Measurements from ENCODE around the gene MYBPC2.
"Not testable (repeated sequence)": the region's sequence is repeated elsewhere in the genome, so short reads cannot be mapped to it uniquely, and the experiment has no call there.

MYBPC2 gene

GRCh38 chr19:50432221-50433028, at the start of gene MYBPC2:
TSS of gene MYBPC2 (plus strand) at chr19:50432892. CDS start at chr19:50432954, 62 bp downstream.
- DNase-seq: no peak

GRCh38 chr19:50383001-50383851, 49.5 kb upstream of the MYBPC2 start:
- no peak for DNase-seq

- peak; percentile 95 for DNase-seq
These were observed 48.6 kb upstream of the MYBPC2 start, which contains the start of gene POLD1 for GRCh38 chr19:50383852-50384684. TSS of gene POLD1 (plus strand) at chr19:50384347. CDS start at chr19:50398852, 14,505 bp downstream.

GRCh38 chr19:50384685-50385535, 47.8 kb upstream of the MYBPC2 start:
- no peak for DNase-seq

- no peak for DNase-seq
These were observed 45.4 kb upstream of the MYBPC2 start for GRCh38 chr19:50387176-50387867.

- no peak for DNase-seq
These were observed 44.8 kb upstream of the MYBPC2 start for GRCh38 chr19:50387868-50388245.

- not testable (repeated sequence) for DNase-seq
These were observed 42.4 kb upstream of the MYBPC2 start for GRCh38 chr19:50390295-50390694.

GRCh38 chr19:50390952-50391351, 41.7 kb upstream of the MYBPC2 start:
- not testable (repeated sequence) for DNase-seq

GRCh38 chr19:50392759-50393158, 39.9 kb upstream of the MYBPC2 start:
- DNase-seq: no peak

GRCh38 chr19:50393589-50393988, 39.1 kb upstream of the MYBPC2 start:
- no peak for DNase-seq

GRCh38 chr19:50394017-50394416, 38.7 kb upstream of the MYBPC2 start:
- DNase-seq: no peak

- DNase-seq: no peak
These were observed 33.9 kb upstream of the MYBPC2 start for GRCh38 chr19:50398675-50399367.

- DNase-seq: no peak
These were observed 33.3 kb upstream of the MYBPC2 start for GRCh38 chr19:50399368-50399745.

GRCh38 chr19:50401605-50402450, 30.9 kb upstream of the MYBPC2 start:
- no peak for DNase-seq

GRCh38 chr19:50402544-50403301, 30.0 kb upstream of the MYBPC2 start:
- DNase-seq: no peak

- DNase-seq: no peak
These were observed 26.4 kb upstream of the MYBPC2 start for GRCh38 chr19:50406156-50406820.

- DNase-seq: no peak
These were observed 25.9 kb upstream of the MYBPC2 start for GRCh38 chr19:50406829-50407228.

GRCh38 chr19:50409347-50409746, 23.3 kb upstream of the MYBPC2 start:
- no peak for DNase-seq

Data from NCI-H1694 treated with DMSO at 0.1 percent for 48 hours (cell line).